ENCODE measurements around the gene SGK1. TPM values are rescaled to one million over a fixed set of nuclear protein-coding genes. Genes with fewer than 3 reads are reported as not detected.

Gene SGK1
- polyA plus RNA-seq, 3 donors, result 72.5 to 78.4 (median 72.9) TPM

- DNase-seq, result no peak
Observed at GRCh38 chr6:134138226-134138975, 179.5 kb downstream of the SGK1 start.

- no peak for DNase-seq
Observed at GRCh38 chr6:134134654-134135053, 183.3 kb downstream of the SGK1 start.

GRCh38 chr6:134132494-134133141 is 185.3 kb downstream of the SGK1 start:
- no peak for DNase-seq

DNA sequence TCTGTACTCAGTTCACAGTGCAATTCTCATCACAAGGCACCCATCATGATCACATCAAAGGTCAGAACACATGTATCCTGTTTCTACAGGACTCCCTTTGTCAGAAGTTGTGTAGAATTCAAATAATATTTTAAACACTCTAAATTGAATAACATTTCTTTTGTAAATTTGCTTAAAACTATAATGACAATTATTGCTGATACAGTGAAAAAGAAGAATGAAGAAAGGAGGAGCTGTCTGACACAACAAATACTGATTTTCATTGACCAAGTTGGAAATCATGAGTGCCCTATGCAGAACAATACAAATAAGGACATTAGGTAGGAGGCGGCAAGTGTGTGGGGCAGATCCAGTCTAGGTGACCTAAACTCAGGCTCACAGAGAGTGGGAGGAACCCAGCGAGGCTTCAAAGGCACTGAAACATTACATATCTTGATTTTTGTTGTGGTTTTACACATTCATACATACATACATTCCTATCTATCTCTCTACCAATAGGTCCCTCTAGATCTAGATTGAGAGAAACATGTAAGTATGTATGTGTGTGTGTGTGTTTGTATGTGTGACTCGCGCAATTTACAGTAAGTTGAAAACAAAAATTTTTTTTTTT is 186.3 kb downstream of the SGK1 start:
- DNase-seq, result no peak

DNA sequence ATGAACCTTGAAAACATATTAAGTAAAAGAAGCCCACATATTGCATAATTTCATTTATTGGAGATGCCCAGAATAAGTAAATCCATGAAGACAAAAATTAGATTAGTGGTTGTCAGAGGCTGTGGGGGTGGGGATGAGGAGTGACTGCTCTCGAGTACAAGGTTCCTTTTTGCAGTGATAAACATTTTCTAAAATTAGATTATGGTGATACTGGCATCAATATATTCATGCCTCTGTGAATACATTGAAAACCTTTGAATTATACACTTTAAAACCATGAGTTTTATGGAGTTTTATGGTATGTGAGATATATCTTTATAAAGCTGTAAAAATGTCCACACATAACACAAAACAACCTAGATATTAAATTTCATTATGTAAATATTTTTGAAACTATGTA is 189.8 kb downstream of the SGK1 start:
- DNase-seq, result no peak

- DNase-seq, result peak; percentile 45
Observed at GRCh38 chr6:134123666-134124208, 194.2 kb downstream of the SGK1 start.

GRCh38 chr6:134122775-134123174 is 195.1 kb downstream of the SGK1 start:
- no peak for DNase-seq

DNA sequence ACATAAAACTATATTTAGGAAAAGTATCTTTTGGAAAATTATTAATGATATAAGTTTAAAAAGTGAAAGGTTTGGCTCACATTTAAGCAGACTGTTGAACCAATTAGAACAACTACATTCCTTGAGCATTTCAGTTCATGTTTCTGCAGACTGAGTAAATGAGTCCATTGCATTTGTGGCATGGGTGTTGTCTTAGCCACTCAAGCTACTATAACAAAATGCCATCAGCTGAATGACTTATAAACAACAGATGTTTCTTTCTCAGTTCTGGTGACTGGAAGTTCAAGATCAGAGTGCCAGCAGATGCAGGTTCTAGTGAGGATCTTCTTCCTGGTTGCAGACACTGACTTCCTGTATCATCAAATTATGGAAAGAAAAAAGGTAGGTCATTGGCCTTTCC is 198.4 kb downstream of the SGK1 start:
- no peak for DNase-seq
